ENCODE results near the gene CCDC190.
"Not testable (repeated sequence)": the region's sequence is repeated elsewhere in the genome, so short reads cannot be mapped to it uniquely, and the experiment has no call there.

Gene CCDC190

DNA sequence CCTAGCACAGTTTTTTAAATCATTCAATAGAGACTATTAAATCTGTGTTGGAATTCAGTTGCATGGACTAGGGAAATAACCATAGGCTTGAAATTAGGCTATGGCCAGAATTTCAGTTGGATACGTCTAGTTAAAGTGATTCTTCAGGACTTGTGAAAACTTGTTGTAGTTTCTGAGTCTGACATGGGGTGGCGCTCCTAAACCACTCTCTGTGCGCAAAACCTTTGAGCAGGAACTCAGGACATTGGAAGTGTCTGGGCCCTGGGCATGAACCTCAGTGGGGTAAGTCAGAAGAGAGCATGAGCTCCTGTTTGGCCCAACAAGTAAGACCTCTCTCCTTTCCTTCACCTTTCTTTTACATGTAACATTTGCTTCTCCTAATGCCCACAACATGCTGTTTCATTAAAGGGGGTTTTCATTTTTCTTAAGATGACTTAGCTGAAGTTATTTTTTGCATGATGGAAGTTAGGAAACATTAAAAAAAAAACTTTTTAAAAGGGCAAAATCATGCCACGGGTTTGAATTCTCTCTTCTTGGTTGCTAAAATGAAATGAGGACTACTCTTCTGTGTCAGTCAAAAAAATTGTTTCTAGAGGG is 17.1 kb upstream of the CCDC190 start:
- DNase-seq = peak; percentile 45 to 76

DNA sequence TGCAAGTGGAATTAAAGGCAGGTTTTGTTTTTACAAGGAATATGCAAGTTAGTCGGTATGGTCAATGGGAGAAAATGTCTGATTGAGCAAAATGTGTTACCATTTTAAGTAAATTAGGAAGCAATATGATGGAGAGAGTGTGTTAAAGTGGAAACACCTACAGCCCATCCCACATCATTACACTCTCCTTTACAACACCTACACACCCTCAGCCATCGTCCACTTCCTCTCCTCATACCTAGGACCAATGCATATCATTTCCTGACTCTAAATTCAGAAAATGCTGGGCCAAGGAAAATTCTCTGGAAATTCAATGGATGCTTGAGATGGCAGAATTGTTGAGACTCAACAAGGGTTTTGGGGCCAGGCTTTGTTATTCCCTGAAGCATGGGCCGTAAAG is 16.4 kb upstream of the CCDC190 start:
- no peak for DNase-seq
- no peak overlapping the region for H3K4me3 ChIP-seq
- peaks cover 0 to 22% (median 2%) of the 10 kb centered on the region in 4 donors for H3K4me1 ChIP-seq
- no peaks in the 10 kb centered on the region for H3K9me3 ChIP-seq
- no peaks in the 10 kb centered on the region for H3K27me3 ChIP-seq
- intact Hi-C loops (cut with DNase I; ENCODE audit: low total_unique reads) = loop anchor here (2.0 to 5.0 kb wide), 3 partner anchors 193 to 440 kb away; no protein-coding TSS in a partner anchor
- no peak overlapping the region for H3K27ac ChIP-seq
- H3K36me3 ChIP-seq = no peaks in the 10 kb centered on the region
- TF ChIP-seq, protein P1, sequence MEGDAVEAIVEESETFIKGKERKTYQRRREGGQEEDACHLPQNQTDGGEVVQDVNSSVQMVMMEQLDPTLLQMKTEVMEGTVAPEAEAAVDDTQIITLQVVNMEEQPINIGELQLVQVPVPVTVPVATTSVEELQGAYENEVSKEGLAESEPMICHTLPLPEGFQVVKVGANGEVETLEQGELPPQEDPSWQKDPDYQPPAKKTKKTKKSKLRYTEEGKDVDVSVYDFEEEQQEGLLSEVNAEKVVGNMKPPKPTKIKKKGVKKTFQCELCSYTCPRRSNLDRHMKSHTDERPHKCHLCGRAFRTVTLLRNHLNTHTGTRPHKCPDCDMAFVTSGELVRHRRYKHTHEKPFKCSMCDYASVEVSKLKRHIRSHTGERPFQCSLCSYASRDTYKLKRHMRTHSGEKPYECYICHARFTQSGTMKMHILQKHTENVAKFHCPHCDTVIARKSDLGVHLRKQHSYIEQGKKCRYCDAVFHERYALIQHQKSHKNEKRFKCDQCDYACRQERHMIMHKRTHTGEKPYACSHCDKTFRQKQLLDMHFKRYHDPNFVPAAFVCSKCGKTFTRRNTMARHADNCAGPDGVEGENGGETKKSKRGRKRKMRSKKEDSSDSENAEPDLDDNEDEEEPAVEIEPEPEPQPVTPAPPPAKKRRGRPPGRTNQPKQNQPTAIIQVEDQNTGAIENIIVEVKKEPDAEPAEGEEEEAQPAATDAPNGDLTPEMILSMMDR (IDR thresholded peaks at IDR 0.05) = no peak

More for the DNA sequence above, 17.1 kb upstream of the CCDC190 start:
- no peaks in the 10 kb centered on the region for H3K27me3 ChIP-seq
- H3K27ac ChIP-seq = no peak overlapping the region
- no peak overlapping the region for H3K4me3 ChIP-seq
- intact Hi-C loops (cut with DNase I; ENCODE audit: low total_unique reads) = loop anchor here (2.0 to 5.0 kb wide), 3 partner anchors 193 to 439 kb away; no protein-coding TSS in a partner anchor
- TF ChIP-seq, protein P1 (IDR thresholded peaks at IDR 0.05) = peak; percentile 75 to 89
- H3K9me3 ChIP-seq = no peaks in the 10 kb centered on the region
- peaks cover 0 to 17% (median under 1%) of the 10 kb centered on the region in 4 donors for H3K4me1 ChIP-seq
- H3K36me3 ChIP-seq = no peaks in the 10 kb centered on the region

DNA sequence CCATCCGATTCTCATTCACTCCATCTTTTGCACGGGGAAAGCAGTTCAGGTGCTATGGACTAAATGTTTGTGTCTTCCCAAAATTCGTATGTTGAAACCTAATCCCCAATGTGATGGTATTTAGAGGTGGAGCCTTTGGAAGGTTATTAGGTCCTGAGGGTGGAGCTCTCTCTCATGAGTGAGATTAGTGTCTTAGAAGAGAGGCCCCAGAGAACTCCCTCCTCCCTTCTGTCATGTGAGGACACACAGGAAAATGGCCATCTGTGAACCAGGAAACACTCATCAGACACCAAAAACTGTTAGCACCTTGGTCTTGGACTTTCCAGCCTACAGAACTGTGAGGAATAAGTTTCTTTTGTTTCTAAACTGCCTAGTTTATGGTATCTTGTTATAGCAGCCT is 15.8 kb upstream of the CCDC190 start:
- H3K9me3 ChIP-seq = no peaks in the 10 kb centered on the region
- no peak overlapping the region for H3K4me3 ChIP-seq
- peaks cover 0 to 22% (median 2%) of the 10 kb centered on the region in 4 donors for H3K4me1 ChIP-seq
- no peak for DNase-seq
- intact Hi-C loops (cut with DNase I; ENCODE audit: low total_unique reads) = loop anchor here (2.0 to 5.0 kb wide), 3 partner anchors 194 to 441 kb away; no protein-coding TSS in a partner anchor
- H3K27ac ChIP-seq = no peak overlapping the region
- TF ChIP-seq, protein P1 (IDR thresholded peaks at IDR 0.05) = no peak
- no peaks in the 10 kb centered on the region for H3K27me3 ChIP-seq
- no peaks in the 10 kb centered on the region for H3K36me3 ChIP-seq

DNA sequence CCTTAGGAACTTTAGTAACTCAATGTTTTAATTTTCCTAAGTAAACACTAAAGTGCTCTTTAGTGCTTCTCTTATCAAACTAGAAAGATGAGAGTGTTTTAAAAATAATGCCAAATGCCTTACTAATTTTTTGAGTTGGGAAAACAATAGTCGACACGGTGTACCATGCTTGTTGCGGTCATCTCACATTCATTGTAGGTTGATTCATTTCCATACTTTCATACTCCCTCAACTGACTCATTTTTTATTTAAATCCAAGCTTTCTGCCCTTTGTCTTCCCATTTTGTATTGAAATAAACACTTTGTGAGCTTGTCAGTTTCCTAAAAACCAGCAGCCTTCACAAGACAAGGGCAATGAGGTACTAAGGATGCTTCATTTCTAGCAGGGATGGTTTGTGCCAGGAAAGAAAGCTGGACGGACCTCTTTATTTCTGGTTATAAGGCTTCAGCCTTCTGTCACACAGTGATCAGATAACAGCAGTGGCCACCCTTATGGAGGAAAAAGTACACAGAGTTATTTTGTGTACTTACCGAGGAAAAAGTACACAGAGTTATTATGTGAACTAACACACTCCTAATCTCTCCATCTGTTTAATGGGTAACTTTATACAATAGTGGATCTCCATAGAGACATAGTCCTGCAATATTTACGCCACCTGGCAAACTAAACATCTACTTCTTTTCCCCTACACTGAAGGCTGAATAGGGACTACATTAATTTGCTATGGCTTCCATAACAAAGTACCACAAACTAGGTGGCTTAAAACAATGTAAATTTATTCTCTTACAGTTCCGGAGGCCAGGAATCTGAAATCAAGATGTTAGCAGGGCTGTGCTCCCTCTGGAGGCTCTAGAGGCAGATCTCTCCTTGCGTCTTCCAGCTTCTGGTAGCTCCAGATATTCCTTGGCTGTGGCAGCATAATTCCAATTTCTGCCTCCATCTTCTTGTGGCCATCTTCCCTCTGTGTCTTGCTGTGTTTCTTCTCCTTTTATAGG is 13.0 kb upstream of the CCDC190 start:
- peaks cover 0 to 22% (median 2%) of the 10 kb centered on the region in 4 donors for H3K4me1 ChIP-seq
- H3K27ac ChIP-seq = peak overlapping the region; percentile 42 to 64
- DNase-seq = no peak
- TF ChIP-seq, protein P1 (IDR thresholded peaks at IDR 0.05) = peak in 1 of 2 experiments; percentile 24
- H3K36me3 ChIP-seq = no peaks in the 10 kb centered on the region
- no peak overlapping the region for H3K4me3 ChIP-seq
- intact Hi-C loops (cut with DNase I; ENCODE audit: low total_unique reads) = no loop called here
- peaks cover 0 to 4% (median 4%) of the 10 kb centered on the region in 3 donors for H3K9me3 ChIP-seq
- H3K27me3 ChIP-seq = no peaks in the 10 kb centered on the region

DNA sequence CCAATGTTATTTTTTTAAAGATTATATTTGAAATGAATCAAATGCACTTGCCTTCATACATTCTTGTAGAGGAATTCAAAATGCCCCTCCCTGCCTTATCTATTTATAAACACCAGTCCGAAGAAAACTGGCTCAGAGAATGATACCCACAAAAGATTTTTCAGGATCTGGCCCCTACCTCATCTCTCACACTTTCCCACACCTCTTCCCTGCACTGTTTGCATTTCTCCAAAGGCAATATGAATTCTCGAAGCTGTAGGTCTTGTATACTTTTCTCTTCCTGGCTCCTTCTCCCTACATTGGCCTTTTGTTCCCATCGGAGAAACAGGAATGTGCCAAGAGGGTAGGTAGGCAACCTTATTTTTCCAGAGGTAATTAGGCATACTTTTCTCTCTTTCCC is 12.0 kb upstream of the CCDC190 start:
- TF ChIP-seq, protein P1 (IDR thresholded peaks at IDR 0.05) = no peak
- H3K4me3 ChIP-seq = no peak overlapping the region
- peaks cover 0 to 22% (median 2%) of the 10 kb centered on the region in 4 donors for H3K4me1 ChIP-seq
- peak overlapping the region; percentile 42 to 64 for H3K27ac ChIP-seq
- H3K36me3 ChIP-seq = no peaks in the 10 kb centered on the region
- intact Hi-C loops (cut with DNase I; ENCODE audit: low total_unique reads) = no loop called here
- no peak for DNase-seq
- peaks cover 0 to 4% (median 4%) of the 10 kb centered on the region in 3 donors for H3K9me3 ChIP-seq
- H3K27me3 ChIP-seq = no peaks in the 10 kb centered on the region

DNA sequence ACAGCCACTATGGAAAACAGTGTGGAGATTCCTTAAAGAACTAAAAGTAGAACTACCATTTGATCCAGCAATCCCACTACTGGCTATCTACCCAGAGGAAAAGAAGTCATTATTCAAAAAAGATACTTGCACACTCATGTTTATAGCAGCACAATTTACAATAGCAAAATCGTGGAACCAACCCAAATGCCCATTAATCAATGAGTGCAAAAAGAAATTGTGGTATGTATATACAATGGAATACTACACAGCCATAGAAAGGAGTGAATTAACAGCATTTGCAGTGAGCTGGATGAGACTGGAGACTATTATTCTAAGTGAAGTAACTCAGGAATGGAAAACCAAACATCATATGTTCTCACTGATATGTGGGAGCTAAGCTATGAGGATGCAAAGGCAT is 10.4 kb upstream of the CCDC190 start:
- DNase-seq; H3K36me3 ChIP-seq; H3K27me3 ChIP-seq; H3K27ac ChIP-seq; H3K4me3 ChIP-seq; H3K9me3 ChIP-seq; intact Hi-C loops (cut with DNase I; ENCODE audit: low total_unique reads): not testable (repeated sequence)
- peaks cover 0 to 22% (median 2%) of the 10 kb centered on the region in 4 donors for H3K4me1 ChIP-seq
